Stimulated activated CD8-positive, alpha-beta memory T cell treated with anti-CD3 and anti-CD28 coated beads, Interleukin-2, amount 100 ng/mL, for 48 hours (primary cell): ENCODE data around the gene PLXNA4.

Experiments used
- DNase-seq, 2 donors: peaks; one replicate each; pipeline ENCODE4 v3.0.0-alpha.2; 2020; ENCODE audit warnings: low read depth in 2 of 2

PLXNA4 gene

DNA sequence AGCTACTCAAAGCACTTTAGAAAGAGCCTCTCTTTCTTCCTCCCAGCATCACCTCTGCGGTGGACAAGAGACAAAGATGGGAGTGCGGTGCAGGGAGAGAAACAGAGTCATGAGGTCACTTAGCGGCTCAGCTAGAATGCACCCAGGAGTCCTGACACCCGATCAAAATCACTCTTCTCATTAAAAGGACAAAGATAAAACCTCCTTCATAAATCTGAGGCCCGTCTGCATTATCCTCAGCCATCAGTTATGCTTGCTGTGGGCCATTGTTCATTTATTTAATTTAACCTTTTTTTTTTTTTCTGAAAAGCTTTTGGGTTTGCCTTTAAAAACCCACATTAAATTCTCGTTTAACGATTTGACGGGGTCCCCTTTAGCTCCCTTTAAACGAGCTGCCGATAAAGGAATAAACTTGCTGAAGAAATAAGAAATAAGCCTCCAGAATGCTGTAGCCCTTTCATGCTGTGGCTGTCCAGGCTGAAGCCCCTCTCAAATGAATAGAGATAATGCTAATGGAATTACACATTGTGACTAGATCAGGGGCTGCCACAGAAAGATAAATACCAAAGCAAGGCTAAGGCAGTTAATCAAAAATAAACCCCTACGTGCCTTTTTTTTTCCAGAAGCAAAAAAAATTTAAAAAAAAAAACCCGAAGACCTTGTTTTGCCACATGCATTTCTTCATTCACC is 16.1 kb upstream of the PLXNA4 start:
- no peak for DNase-seq

DNA sequence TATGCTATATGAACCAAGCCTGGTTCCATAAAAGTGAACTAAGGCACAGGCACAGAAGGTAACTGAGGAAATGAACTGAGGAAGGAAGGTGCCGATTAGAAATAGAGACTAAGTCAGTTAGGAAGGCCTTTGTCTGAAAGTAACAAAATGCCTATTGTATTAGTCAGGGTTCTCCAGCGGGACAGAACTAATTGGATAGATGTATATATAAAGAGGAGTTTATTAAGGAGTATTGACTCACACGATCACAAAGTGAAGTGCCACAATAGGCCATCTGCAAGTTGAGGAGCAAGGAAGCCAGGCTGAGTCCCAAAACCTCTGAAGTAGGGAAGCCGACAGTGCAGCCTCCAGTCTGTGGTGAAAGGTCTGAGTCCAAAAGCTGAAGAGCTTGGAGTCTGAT is 13.9 kb upstream of the PLXNA4 start:
- DNase-seq = no peak

DNA sequence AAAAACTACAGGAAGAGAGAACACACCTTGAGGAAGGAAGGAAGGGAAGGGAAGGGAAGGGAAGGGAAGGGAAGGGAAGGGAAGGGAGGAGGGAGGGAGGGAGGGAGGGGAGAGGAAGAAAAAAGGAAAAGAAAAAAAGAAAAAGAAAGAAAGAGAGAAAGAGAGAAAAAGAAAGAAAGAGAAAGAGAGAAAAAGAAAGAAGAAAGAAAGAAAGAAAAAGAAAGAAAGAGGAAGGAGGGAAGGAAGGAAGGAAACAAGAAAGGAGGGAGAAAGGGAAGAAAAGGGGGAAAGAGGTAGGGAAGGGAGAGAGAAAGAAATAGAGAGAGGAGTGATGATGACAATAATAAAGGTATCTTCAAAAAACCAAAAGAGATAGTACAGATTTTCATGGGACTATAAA is 12.3 kb upstream of the PLXNA4 start:
- DNase-seq = no peak

DNA sequence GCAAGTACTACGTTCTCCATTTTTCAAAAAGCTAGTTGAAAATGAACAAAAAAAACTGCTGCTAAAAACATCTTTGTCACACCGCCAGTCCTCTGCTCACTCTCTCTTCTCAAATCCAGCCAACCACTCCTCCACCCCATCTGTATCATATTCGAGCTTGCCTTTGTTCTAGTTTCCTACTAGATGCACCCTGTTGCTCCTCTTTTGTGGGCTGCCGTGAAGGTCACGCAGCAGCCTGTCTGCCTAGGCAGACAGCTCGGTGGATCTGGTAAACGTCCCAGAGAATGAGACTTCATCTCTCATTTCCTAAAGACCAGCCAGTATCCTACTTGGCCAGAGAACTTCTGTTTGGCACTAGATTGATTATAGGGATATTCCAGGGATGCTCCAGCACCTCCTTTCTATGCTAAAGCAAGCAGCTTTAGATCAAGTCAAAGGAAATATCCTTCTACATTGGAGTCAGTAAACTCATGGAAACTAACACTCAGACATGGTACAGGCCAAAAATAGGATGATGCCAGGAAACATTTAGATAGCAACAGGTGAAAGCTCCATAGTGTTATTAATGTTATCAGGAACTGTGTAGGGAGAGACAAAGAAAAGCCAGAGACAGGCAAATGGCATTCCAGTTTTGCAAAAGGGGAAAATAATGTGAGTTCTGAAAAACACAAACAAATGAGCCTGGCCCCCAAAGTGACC is 8.7 kb upstream of the PLXNA4 start:
- DNase-seq = no peak

DNA sequence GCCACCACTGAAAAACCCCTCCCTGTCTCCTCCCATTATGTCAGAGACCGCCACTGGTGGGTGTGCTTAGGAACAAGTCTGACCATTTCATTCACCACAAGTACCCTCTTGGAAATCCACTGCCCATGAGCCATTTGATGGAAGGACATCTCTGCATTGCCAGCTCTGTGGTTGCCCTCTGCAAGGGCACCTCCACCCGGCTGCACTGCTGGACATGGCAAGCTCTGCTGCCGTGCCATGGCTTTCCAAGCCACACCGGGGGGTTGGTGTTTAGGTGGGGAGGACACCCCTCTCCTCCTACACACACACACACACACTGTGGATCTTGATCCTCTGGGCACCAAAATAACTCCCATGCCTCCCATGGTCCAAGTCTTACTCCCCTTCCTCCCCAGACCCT is 5.2 kb upstream of the PLXNA4 start:
- DNase-seq = no peak

DNA sequence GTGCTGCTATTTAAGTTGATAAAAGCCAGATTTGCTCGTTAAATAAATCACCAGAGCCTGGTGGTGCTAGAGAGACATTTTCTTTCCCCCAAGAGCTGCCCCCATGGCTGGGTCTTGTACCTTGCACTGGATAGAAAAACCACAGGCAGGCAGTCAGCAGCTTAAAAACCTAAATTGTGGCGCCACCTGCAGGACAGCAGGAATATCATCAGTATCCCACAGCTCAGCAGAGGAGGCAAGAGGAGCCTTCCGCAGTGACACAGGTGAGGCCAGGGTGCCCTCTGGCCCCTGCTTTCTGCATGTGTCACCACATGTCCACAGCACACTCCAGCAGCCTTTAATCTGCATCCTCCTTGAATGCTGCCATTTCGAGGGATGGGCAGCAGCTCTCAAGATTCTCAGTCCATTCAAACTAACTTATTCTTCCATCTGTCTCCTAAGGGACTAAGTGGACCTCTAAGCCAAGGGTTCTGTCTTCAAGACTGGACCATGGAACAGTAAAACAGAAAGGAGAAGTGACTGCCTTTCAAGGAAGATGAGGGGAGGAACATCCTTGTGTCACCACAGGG is 4.5 kb upstream of the PLXNA4 start:
- DNase-seq = peak; percentile 48 to 55

DNA sequence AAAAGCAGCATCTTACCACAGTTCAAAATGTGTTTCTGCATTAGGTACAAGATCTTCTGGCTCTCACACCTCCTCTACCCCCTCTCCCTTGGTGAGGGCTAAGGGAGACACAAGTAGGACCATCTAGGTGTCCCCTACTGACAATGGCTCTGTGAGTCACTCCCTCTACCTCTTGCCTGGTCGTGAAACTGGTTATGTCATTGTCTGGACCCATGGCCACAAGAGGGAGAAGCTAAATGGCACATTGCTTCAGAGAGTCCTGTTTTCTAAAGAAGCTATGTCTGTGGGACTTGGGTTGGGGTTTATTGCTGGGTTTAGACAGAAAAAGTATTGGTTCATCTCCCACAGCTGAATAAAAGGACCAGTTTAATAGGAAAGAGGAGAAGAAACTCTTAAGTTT is 4.0 kb upstream of the PLXNA4 start:
- no peak for DNase-seq

DNA sequence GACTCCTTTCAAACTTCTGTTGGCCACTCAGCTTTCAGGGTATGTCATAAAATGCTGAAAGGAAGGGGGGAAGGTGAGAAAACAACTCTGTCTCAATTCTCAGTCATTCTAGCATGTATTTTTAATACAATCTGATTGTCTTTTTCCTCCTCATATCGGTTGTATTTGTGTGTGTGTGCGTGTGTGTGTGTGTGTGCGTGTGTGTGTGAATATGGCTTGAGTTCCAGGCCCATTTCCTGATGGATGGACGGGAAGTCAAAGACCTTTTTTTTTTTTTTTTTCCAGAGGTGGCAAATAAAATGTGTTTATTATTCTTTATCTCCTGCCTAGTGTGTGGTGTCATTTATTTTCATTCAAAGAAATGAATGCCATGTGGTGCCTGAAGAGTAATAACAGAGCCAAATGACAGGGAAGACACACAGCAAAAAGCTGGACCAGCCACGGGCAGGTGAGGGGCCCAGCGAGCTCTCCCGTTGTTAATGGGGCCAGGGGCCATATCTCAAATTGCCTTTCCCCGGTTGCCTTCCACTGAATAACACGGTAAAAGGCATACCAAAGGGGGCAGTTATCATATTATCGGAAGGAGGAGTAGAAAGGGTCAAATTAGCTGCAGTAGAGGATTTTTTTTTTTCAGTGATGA is 3.1 kb upstream of the PLXNA4 start:
- no peak for DNase-seq

DNA sequence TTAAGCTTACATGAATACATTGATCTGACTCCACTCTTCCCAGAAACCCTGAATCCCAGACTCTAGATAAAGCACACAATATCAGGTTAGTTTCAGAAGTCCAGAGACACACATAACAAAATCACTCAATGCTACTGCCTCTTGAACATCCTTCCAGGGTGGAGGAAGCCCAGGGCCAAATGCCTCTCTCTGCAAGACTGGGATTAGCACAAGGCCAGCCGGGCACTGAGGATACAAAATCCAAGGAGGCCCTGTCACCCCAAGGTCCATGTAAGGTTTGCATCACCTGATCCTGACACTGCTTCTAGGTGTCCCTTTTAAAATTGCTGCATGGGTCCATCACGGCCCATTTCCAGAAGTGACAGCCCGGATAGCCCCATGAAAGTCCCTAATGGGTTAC is 2.6 kb upstream of the PLXNA4 start:
- DNase-seq = no peak

DNA sequence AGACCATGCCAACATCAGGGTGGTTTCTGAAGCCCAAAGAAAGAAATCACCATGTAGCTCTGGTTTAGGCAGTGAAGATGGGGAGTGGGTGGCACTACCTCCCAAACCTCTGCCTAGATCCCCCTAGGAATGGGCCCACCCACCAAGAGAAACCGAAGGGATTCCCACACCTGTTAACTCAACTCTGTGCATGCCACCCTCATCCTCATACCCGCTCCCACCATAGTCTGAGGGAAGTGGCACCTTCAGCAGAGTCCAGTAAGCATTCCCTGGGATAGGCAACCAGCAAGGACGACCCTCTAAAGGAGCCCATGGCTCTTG is 1.7 kb upstream of the PLXNA4 start:
- DNase-seq = no peak

DNA sequence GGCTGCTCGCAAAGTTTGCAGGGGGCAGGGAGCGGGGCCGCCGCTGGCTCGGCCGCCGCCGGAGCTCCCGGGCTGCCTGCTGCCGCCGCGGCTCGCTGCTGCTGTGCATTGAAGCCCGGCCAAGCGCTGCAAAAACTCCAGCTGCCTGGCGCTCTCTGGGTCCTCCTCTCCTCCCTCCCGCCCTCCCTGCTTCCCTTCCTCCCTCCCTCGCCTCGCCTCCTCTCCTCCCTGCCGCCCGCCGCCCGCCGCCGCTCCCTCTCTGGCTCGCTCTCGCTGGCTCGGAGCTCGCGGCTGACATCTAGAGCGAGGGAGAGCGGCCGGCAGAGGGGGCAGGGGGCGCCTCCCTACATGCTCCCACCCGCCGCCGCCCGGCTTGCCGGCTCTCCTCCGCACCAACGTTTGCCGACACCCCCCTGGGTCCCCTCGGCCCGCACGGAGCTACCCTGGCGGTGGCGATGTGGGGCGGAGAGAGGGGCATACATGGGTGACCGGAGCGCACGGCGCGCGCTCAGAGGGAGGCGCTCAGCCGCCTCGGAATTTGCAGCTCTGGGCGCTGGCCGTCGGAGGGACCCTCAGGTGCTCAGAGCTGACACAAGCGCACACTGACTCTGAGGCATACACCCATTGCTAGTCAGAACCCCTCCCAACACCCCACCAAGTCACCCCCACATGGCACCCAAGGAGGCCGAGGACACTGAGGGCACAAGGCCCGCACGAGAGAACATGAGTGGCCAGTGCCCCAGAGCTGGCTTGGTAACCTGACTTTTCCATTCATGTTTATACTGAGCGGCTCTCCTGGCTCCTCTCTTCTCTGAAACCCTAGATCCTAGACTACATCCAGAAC is 1.2 kb upstream of the PLXNA4 start:
- no peak for DNase-seq

DNA sequence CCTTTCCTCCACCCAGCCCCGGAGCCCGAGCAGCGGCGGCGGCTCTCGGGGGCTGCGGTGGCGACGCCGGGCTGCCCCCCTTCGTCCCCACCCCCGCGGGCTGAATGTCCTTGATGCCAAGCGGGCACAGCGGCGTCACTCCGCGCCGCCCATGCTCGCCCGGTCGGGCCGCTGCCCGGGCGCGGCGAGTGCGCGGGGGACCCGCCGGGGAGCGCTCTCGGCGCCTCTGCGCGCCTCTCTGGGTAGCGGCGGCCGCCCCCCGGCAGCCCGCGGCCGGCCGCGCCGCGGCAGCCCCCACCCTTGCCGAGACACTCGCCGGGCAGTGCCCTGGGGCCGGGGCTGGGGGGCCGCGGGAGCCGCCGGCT is 433 bp upstream of the PLXNA4 start:
- no peak for DNase-seq

DNA sequence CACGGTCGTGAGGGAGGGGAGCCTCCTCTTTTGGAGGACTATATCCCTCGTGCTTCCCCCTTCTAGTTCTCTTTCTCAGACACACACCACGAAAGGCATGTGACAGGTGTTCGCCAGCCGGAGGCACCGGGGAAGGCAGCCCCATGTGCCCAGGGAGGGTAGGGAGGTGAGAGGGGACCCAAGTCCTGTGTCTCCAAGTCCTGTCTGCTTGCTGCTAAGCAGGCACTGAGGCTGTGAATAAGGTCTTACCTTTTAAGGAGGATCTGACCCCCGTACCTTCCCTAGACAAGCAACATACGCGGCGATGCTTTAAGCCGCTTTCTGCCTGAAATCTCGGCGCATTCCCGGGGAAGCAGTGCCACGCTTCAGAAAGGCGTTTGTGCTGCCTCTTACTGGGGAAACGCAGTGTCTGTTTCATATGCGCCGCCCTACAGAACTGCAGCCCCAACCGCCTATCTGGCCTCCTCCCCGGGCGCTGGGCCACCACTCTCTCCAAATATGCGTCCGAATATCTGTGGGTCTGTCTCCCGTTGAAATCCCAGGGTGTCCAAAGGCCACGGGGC is 770 bp downstream of the PLXNA4 start:
- no peak for DNase-seq

DNA sequence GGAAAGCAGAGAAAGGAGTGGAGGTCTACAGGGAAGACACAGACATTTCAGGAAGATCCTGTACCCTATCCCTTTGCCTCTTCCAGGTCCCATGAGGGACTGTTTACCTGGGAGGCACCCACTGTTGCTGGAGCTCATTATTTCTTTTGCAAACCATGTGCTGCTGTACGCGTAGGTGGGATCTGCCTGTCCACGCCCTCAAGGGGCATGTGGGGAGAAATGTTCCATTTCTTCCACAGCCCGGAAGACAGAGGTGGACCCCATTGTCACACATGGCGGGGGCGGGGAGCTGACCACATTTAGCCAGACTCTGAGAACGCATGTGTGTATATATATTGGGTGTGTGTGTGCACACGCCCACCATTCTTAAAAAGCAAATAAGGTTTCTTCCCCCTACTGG is 2.0 kb downstream of the PLXNA4 start:
- no peak for DNase-seq

DNA sequence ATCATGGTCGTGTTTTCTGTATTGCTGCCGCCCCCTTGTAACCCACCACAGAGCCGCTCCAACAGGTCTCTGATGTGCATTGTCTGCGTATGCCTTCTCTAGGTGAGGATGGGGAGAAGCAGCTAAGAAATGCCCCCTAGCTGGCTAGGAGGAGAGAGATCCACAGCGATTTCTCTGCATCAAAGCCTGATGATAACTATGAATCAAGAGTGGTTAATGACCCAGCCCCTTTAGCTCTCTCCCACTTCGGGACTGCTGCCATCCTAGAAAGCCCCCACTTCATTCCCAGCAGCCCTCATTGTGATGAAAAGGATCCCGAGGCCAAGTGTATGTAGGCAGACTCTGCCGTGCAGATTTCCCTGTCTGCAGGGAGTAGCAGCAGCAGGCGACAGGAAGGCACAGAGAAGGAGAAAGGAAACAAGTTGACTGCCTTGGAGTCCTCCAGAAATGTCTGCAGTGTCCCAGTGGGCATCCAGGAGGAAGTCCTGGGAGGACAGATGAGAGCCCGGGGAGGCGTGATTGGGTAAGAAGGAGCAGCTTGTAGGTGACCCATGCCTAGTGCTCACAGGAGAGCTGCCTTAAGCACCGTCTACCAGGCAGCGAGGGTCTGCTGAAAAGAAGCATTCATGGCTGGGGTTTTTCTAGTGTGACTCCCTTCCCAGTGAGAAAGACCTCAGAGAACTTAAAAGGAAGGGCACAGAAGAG is 2.9 kb downstream of the PLXNA4 start:
- DNase-seq = no peak

DNA sequence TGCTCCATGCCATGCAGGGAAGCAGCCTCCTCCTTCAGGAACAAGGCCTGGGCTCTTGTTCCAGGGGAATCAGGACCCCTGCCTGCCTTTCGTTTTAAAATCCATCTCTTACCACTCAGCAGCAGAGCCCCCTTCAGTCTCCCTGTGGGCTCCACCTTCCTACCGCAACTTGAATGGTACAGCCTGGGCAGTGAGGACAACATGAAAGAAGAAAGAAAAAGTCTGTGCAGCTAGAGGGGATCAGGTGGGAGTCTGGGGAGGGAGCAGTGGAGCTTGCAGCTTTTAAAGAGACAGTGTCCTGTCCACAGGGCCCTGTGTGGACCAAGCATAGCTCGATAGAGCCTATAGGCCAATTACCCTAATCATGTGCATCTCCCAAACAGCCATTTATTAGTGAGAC is 3.7 kb downstream of the PLXNA4 start:
- DNase-seq = no peak

DNA sequence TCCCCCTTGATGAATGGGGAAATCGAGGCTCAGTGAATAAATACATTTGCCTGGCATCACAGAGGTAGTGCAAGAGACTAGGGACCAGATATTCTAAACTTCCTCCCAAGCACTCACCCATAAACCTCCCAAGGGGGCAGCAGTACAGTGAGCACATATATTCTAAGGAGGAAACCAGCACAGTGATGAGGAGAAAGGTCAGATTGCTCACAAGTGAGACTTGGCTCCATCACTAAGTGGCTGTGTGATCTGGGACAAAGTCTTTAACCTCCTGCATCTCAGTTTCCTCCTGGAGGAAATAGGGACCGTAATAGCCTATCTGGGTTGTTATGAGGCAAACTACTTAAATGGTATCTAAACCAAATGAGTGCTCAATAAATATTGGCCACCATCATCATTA is 4.3 kb downstream of the PLXNA4 start:
- no peak for DNase-seq

DNA sequence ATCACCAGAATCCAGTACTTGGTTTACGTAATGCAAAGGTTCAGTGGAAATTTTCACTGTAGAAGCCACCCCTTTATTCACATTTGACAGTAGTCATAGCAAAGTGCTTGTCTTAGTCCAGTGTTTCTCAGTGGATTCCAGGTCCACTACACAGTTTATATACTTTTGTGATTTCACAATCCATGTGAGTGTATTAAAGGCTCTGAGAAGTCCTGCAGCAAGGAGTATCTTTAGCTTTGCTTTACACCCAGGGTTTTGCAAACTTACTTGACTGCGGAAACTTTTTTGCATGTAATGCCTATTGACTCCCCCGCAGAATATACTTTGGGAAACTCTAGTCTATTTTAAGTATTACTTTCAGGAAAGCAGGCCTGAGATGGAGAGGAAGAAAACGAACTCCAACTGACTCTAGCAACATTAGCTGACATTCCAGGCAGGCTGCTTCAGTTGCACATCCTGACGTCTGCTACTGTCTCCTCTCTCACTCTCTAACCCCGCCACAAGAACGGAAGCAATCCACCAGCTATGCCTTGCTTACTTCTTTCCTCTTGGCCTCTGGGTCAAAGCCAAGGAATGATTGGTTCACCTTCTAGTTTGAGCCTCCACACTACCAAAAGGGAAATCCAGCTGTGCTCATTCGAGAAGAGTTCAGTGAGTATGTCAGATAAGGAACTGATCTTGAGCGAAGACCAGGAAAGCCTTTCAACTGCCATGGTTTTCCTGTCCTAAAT is 6.2 kb downstream of the PLXNA4 start:
- DNase-seq = no peak

DNA sequence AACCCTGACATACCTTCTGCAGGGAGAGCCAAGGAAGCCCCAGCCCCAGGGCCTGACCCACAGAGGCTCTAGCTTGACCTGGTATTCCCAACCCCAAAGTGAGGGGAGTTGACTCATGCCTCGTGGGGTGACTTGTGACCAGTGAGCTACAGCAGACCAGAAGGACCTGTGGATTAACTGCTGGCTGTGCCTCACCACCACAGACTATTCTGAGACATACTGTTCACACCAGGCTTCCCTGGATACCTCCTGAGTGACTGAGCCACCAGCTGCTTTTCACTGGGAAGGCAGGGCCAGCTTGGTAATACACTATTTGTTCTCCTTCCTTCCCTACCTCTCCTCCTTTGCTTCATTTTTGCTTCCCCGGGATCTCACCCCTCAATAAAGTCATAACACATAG is 7.3 kb downstream of the PLXNA4 start:
- no peak for DNase-seq

DNA sequence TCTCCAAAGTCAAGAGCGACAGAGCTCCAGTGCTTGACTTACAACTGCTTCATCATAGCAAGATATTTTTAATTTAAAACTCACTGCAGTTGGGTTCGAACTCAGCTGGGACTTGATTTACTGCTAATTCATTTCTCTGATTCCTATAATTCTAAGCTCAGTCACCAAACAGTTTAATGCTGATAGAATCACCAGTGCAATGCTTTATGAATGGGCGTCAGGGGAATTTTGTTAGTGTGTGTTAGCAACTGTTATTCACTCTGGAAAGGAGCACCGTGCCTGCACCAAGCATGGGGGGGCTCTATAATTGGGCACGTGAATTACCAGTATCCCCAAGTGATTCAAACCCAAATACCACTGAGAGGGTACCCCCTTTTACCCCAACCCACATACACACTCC is 10.4 kb downstream of the PLXNA4 start:
- no peak for DNase-seq

DNA sequence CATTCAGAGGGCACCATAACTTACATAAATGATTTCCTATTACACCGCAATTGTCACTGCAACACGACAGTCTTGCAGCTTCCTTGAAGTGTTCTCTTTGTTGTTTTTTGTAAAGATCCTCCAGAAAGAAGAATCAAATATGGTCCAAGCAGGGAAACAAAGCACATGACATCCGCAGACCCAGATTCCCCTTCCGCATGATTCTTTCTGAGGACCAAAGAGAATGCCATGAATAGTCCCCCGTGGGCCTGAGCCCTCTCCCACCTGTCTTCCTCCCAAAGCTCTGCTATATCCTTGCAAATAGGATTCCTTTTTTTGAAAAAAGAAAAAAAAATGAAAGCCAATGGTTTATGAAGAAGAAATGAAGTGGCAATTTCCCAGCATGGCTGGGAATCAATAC is 10.8 kb downstream of the PLXNA4 start:
- no peak for DNase-seq
